VCaP (cell line): ENCODE results near the gene EP400.

Experiments used
- H3K27ac ChIP-seq: fragments of 450-650 bp; 2 replicates; pipeline ENCODE4 v1.5.1; 2017
- TF ChIP-seq, protein P1 (sequence below): fragments of 450-650 bp; conservative IDR thresholded peaks from 2 replicates; pipeline ENCODE4 v1.5.1; 2017; ENCODE audit warnings: mild to moderate bottlenecking, moderate library complexity

EP400 gene

DNA sequence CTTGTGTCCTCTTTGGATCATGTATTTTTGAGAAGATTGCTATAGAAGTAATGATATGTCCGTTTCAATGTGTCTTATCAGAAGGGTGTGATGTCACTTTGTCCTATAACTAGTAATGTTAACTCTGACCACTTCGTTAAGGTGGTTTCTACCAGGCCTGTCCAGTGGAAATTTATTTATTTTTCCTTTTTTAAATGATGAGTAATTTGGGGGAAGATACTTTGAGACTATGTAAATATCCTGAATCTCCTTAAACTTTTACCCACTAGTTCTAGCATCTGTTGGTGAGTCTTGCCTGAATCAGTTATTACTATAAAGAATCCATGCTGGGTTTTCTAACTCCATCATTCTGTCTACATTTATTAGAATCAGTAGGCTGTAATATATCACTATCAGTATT lies 15.3 kb downstream of the EP400 start:
- TF ChIP-seq, protein P1, sequence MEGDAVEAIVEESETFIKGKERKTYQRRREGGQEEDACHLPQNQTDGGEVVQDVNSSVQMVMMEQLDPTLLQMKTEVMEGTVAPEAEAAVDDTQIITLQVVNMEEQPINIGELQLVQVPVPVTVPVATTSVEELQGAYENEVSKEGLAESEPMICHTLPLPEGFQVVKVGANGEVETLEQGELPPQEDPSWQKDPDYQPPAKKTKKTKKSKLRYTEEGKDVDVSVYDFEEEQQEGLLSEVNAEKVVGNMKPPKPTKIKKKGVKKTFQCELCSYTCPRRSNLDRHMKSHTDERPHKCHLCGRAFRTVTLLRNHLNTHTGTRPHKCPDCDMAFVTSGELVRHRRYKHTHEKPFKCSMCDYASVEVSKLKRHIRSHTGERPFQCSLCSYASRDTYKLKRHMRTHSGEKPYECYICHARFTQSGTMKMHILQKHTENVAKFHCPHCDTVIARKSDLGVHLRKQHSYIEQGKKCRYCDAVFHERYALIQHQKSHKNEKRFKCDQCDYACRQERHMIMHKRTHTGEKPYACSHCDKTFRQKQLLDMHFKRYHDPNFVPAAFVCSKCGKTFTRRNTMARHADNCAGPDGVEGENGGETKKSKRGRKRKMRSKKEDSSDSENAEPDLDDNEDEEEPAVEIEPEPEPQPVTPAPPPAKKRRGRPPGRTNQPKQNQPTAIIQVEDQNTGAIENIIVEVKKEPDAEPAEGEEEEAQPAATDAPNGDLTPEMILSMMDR: no peak
- no peak overlapping the region for H3K27ac ChIP-seq

- peak overlapping the region; percentile 56 for H3K27ac ChIP-seq
- TF ChIP-seq, protein P1: no peak
Observed at GRCh38 chr12:131971226-131971625, 21.5 kb downstream of the EP400 start.

- TF ChIP-seq, protein P1: no peak
- H3K27ac ChIP-seq: no peak overlapping the region
Observed at GRCh38 chr12:131975228-131975627, 25.5 kb downstream of the EP400 start.

GRCh38 chr12:131979606-131980005 lies 29.9 kb downstream of the EP400 start:
- TF ChIP-seq, protein P1: no peak
- H3K27ac ChIP-seq: no peak overlapping the region

DNA sequence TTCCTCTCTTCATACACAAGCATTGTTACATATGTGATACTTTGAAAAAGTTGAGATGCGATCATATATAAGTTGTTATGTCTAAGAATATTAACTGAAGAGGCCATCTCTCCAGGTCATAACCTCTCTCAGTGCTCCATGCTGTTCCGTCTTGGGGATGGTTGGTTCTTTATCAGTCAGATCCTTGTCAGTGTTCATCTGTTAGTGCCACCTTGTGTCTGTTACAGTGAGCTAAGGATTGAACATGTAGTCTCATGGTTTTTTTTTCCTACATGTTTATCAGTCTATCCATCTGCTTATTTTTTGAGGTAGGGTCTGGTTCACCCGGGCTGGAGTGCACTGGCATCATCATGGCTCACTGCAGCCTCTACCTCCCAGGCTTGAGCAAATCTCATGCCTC lies 30.5 kb downstream of the EP400 start:
- no peak overlapping the region for H3K27ac ChIP-seq
- TF ChIP-seq, protein P1: peak; percentile 55

DNA sequence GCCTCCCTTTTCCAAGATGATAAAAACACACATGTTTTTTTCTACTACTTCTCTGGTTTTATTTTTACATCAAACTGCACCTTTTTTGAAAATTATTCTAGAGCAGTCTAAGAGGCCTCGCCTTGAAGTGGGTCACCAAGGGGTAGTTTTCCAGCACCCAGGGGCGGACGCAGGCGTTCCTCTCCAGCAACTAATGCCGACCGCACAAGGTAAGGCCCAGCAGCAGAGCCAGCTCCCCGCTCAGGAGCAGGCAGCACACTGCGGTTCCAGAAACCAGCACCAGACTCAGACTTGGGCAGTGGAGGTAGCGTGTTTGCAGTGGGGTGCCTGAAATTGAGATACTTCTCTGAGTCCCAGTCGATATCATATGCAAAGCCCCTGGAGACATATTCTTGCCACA lies 31.6 kb downstream of the EP400 start:
- TF ChIP-seq, protein P1: no peak
- H3K27ac ChIP-seq: no peak overlapping the region

- no peak overlapping the region for H3K27ac ChIP-seq
- TF ChIP-seq, protein P1: no peak
Observed at GRCh38 chr12:131982041-131982440, 32.3 kb downstream of the EP400 start.

DNA sequence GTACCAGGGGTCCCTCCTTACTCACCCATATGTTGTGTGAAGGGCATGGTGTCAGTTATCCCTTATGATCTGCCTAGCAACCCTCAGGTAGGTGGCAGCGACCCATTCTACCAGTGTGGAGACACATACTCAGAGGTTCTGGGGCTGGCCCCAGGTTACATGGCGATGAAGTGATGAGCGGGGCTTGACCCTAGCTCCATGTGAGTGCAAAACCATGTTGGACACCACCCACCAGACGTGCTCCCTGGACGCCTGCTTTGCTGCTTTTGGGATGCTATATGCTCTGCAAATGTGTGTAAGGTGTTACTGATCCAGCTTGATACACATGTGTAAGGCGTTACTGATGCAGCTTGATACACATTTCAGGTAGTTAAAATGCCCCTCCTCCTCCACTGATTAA lies 33.3 kb downstream of the EP400 start:
- TF ChIP-seq, protein P1: no peak
- H3K27ac ChIP-seq: no peak overlapping the region
